Colonic mucosa (tissue), 4 donors: ENCODE data around the gene TPRX2. TPM values are rescaled to one million over a fixed set of nuclear protein-coding genes. Genes with fewer than 3 reads are reported as not detected.

Source experiments
- DNase-seq: peaks from one replicate; pipeline ENCODE4 v3.0.0-alpha.2; 2020
- H3K27ac ChIP-seq: fragments of 200-600 bp; one replicate; pipeline ENCODE4 v1.8.0; 2021
- H3K27me3 ChIP-seq: fragments of 200-600 bp; one replicate; pipeline ENCODE4 v1.8.0; 2021
- H3K36me3 ChIP-seq: fragments of 200-600 bp; one replicate; pipeline ENCODE4 v1.8.0; 2021
- H3K4me1 ChIP-seq: fragments of 200-600 bp; one replicate; pipeline ENCODE4 v1.8.0; 2021; ENCODE audit warnings: mild to moderate bottlenecking
- H3K4me3 ChIP-seq: fragments of 200-600 bp; one replicate; pipeline ENCODE4 v1.8.0; 2021
- H3K9ac ChIP-seq, 2 donors: one replicate each; pipeline ENCODE4 v1.7.0; 2013; ENCODE audit warnings: control low read depth in 2 of 2, low read depth in 2 of 2, low read length in 2 of 2
- H3K9me3 ChIP-seq: fragments of 200-600 bp; one replicate; pipeline ENCODE4 v1.8.0; 2021
- CTCF ChIP-seq: fragments of 200-600 bp; IDR thresholded peaks from one replicate; pipeline ENCODE4 v1.8.0; 2022; ENCODE audit warnings: antibody characterized with exemption, mild to moderate bottlenecking
- intact Hi-C: fragments of 100-400 bp; cut with DNase I; formaldehyde crosslinking; loops from one replicate; pipeline ENCODE4 v1.14.1; 2022
- total RNA-seq, 2 donors: library from RNA; stranded (reverse); fragmentation: NEBNext Ultra II Directional in 1 of 2; extraction: Animal tissue kit (Norgen Biotek cat#: 25700) in 1 of 2; gene quantifications; one replicate each; pipeline ENCODE4 v1.2.1, GENCODE V29; 2021
- donor health status: healthy.
- donor health status: DM: no; HTN: no; CAD: no.
- donor health status: DM: no; HTN: no; CAD: no.

TPRX2 gene
- total RNA-seq, 2 donors from 2014 or later = not detected

GRCh38 chr19:47821460-47822020, 37.5 kb upstream of the TPRX2 start, which contains the start of gene CRX:
CRX (plus strand) TSS chr19:47821937; CDS start chr19:47834444, 12,507 bp downstream.
- no peak for TF ChIP-seq CTCF
- Histone ChIP-seq H3K27me3 (no peaks in the 10 kb centered on the region), H3K4me1 (no peaks in the 10 kb centered on the region), H3K4me3 (no peak within 1 kb of the TSS), H3K27ac (no peak within 1 kb of the TSS), H3K36me3 (no peaks in the 10 kb centered on the region), H3K9ac (no peak within 1 kb of the TSS), H3K9me3 (no peaks in the 10 kb centered on the region)
- intact Hi-C loops = no loop called here
- DNase-seq = no peak

GRCh38 chr19:47824396-47824795, 34.6 kb upstream of the TPRX2 start:
- no peaks in the 10 kb centered on the region for H3K4me1 ChIP-seq

GRCh38 chr19:47826800-47827199, 32.2 kb upstream of the TPRX2 start:
- Histone ChIP-seq H3K9ac (no peak overlapping the region), H3K4me1 (no peaks in the 10 kb centered on the region), H3K36me3 (no peaks in the 10 kb centered on the region), H3K27ac (no peak overlapping the region), H3K4me3 (no peak overlapping the region), H3K9me3 (no peaks in the 10 kb centered on the region), H3K27me3 (no peaks in the 10 kb centered on the region)
- intact Hi-C loops = no loop called here
- no peak for TF ChIP-seq CTCF
- DNase-seq = no peak

More at GRCh38 chr19:47824396-47824795, 34.6 kb upstream of the TPRX2 start:
- DNase-seq = no peak
- intact Hi-C loops = no loop called here
- no peak overlapping the region for H3K27ac ChIP-seq
- no peaks in the 10 kb centered on the region for H3K36me3 ChIP-seq
- no peak for TF ChIP-seq CTCF
- H3K9ac ChIP-seq = no peak overlapping the region
- no peaks in the 10 kb centered on the region for H3K27me3 ChIP-seq
- H3K4me3 ChIP-seq = no peak overlapping the region
- no peaks in the 10 kb centered on the region for H3K9me3 ChIP-seq

GRCh38 chr19:47832723-47833122, 26.3 kb upstream of the TPRX2 start:
- no peaks in the 10 kb centered on the region for H3K27me3 ChIP-seq
- no peaks in the 10 kb centered on the region for H3K36me3 ChIP-seq
- no peak for DNase-seq
- no peak overlapping the region for H3K9ac ChIP-seq
- no peak overlapping the region for H3K4me3 ChIP-seq
- H3K4me1 ChIP-seq = no peaks in the 10 kb centered on the region
- no peak for TF ChIP-seq CTCF
- H3K27ac ChIP-seq = no peak overlapping the region
- H3K9me3 ChIP-seq = no peaks in the 10 kb centered on the region
- intact Hi-C loops = no loop called here

- H3K4me3 ChIP-seq = no peak overlapping the region
- TF ChIP-seq CTCF = no peak
- H3K27me3 ChIP-seq = no peaks in the 10 kb centered on the region
- H3K36me3 ChIP-seq = no peaks in the 10 kb centered on the region
- DNase-seq = no peak
- no peak overlapping the region for H3K27ac ChIP-seq
- no peaks in the 10 kb centered on the region for H3K9me3 ChIP-seq
- intact Hi-C loops = no loop called here
- H3K4me1 ChIP-seq = no peaks in the 10 kb centered on the region
- H3K9ac ChIP-seq = no peak overlapping the region
Observed at GRCh38 chr19:47836038-47836437, 23.0 kb upstream of the TPRX2 start.
